GM19467 (cell line): ENCODE data around the gene OR4B1.

Source experiments
- ATAC-seq: cut with Tn5 transposase; IDR thresholded peaks from one replicate; pipeline ENCODE4 v1.9.1; 2021; ENCODE audit warnings: mild to moderate bottlenecking, moderate library complexity; ENCODE audit not compliant: unreplicated experiment

The OR4B1 gene

DNA sequence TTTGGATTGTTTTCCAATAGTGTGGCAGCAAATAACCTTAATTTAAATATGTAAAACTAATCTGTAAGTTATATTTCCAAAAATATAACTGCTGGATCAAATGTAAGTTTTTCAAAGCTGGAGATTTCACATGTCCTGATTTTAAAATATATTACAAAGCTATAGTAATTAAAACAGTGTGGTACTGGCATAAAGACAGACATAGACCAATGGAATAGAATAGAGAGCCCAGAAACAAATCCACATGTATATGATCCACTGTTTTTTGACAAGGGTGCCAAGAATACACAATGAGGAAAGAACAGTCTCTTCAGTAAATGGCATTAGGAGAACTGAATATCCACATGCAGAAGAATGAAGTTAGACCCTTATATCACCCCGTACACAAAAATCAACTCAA lies 32.3 kb downstream of the OR4B1 start:
- ATAC-seq = no peak

DNA sequence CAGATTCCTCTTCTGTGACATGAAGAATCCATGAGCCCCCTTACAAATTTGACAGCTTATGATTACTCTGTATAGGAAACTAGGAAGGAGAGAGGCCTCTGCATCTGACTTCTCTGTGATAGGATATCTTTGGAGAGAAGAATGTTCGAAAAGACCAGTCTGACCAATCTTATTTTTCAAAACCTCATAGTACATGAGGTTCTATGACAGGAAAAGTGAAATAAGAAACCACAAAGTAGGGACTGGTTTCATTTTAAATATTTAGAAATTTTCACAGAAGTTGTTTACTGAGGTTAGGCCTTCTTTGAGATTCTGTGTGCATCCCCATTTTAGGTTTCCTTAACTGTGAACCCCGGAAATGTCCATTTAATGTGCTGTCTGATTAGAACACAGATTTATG lies 45.0 kb downstream of the OR4B1 start:
- ATAC-seq = no peak

DNA sequence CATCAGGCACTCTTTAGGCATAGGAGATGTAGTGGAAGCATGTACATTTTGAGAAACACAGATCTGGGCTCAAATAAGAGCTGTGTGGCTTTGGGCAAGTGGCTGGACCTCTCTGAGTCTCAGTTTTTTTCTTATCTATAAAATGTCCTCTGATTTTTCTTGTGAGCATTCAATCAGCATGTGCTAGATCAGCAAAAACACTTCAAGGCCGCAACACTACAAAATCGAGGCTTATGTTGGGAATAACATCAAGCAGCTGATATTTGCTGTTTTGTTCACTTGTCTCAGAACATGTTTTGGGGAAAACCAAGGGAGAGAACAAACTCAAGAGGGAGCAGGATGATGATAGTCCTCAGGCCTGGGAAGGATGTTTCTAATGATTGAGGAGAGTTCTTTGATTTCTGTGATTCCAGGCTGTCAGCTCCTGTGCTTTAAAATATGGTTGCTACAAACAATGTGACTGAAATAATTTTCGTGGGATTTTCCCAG lies 46.9 kb downstream of the OR4B1 start, which contains the start of gene OR4X1:
Gene OR4X1, plus strand, starts transcription at position 439 of the 489 bp plus-strand sequence. Its CDS starts 0 bp downstream, at position 439.
- ATAC-seq = no peak
